ENCODE results near the gene TACR1.
"Not testable (repeated sequence)": the region's sequence is repeated elsewhere in the genome, so short reads cannot be mapped to it uniquely, and the experiment has no call there.

TACR1 gene

DNA sequence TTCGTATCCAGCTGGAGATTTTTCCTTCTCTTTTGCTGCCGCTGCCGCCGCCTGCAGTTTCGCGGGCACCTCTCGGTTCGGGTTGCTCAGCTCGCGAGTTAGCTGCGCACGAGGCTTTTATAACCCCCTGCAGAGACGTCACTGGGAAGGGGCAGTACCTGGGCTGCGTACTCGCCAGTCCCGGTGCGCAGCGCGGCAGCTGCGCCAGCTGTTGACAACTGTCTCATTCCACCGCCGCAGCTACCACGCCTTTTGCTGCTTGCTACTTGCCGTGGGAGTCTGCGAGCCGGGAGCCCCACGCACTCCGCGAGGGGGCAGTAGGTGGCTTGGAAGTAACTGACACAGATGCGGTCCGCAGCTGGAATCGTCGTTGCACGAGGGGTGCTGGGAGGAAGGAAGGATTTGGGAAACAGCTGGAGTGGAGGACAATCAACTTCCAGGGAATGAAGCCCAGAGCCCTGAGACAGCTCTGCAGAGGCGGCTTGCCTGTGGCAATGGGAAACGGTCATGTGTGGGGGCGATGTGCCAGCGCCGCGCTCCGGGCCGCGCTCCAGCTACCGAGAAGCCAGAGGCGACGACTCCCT is at the start of gene TACR1:
TACR1 (minus strand) TSS at position 93 of the 584 bp plus-strand sequence. CDS start 586 bp downstream, outside the sequence.
- peak; percentile 48 for DNase-seq (ENCODE audit: low spot score)

GRCh38 chr2:75248581-75248980 is 49.3 kb upstream of the TACR1 start:
- DNase-seq (ENCODE audit: low spot score) = not testable (repeated sequence)

GRCh38 chr2:75246441-75247167 is 47.3 kb upstream of the TACR1 start:
- no peak for DNase-seq (ENCODE audit: low spot score)

GRCh38 chr2:75243219-75243618 is 43.9 kb upstream of the TACR1 start:
- no peak for DNase-seq (ENCODE audit: low spot score)

- DNase-seq (ENCODE audit: low spot score) = no peak
Observed at GRCh38 chr2:75241696-75242095, 42.4 kb upstream of the TACR1 start.

GRCh38 chr2:75238670-75239330 is 39.5 kb upstream of the TACR1 start:
- DNase-seq (ENCODE audit: low spot score) = no peak

GRCh38 chr2:75237296-75237695 is 38.0 kb upstream of the TACR1 start:
- no peak for DNase-seq (ENCODE audit: low spot score)

DNA sequence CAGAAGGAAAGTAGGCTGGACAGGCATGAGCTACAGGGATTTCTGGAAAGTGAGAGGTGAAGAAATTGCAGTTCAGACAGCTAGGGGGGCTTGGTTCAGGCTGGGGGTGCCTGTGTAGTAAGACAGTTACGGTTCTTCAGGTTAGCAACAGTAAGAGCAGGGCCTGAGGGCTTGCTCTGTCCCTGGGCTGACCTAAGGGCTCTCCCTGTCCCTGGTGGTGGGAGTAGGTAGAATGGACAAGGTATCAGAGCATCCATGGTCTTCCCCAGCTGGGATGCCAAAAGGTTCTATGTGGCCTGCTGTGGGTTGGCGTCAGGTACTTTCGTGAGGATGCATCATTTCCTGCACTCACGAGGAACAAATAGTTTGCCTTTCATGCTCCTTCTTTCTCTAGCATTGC is 34.6 kb upstream of the TACR1 start:
- DNase-seq (ENCODE audit: low spot score) = no peak

DNA sequence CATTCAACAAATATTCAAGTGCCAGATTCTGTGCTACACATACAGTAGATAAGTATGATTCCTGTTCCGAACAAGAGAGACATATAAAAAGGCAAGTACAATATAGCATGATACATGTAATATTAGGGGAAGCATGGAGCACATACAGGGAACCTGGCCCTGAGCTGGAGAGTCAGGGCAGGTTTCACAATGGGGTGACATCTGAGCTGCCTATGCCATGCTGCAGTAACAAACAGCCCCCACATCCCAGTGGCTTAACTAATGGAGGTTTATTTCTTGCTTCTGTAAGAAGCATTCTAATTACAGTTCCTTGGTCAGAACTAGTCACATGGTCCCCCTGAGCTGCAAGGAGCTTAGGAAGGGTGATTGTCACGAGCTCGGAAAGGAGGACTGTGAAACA is 27.3 kb upstream of the TACR1 start:
- DNase-seq (ENCODE audit: low spot score) = no peak

DNA sequence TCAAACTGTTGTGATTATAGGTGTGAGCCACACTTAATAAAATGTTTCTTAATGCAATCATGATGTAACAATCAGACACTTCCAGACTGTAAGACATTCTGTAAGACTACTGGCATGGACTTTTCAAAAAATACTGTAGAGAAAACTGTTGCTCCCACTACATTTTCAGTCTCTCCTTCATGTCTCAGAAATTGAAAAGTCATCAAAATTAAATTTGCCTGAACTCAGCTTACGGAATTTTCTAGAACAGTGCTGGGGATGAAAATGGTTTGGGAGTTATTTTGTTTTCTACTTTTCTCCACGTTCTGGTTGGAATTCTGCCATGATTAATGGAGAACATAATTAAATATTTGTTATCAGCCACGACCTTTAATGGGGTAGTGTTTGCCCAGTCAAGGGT is 26.8 kb upstream of the TACR1 start:
- no peak for DNase-seq (ENCODE audit: low spot score)

GRCh38 chr2:75224636-75225094 is 25.3 kb upstream of the TACR1 start:
- DNase-seq (ENCODE audit: low spot score) = no peak

DNA sequence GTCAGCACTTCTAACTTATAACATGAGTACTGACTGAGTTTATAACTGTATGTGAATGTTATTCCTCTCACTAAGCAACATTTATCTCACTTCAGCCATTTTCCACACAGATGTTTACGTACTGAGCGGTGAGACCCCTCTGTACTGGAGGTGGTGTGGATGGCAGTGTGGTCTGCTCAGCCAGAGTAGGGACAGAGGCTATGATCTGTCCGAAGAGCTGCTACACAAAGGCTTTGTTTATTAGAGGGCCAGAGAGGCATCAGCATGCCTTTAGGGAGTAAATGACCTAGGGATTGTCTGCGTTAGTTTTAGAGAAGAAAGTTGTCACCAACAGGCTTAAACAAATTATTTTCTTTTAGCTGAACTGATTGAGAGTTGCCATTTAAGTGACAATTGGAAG is 23.2 kb upstream of the TACR1 start:
- DNase-seq (ENCODE audit: low spot score) = no peak

- DNase-seq (ENCODE audit: low spot score) = no peak
Observed at GRCh38 chr2:75221862-75222261, 22.5 kb upstream of the TACR1 start.

DNA sequence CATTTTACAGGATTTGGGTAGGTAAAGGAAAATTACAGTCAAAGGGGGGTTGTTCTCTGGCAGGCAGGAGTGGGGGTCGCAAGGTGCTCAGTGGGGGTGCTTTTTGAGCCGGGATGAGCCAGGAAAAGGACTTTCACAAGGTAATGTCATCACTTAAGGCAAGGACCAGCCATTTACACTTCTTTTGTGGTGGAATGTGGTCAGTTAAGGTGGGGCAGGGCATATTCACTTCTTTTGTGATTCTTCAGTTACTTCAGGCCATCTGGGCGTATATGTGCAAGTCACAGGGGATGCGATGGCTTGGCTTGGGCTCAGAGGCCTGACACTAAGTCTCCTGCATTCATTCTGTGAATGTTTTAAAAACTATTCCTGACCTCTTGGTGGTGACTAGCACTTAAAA is 19.9 kb upstream of the TACR1 start:
- DNase-seq (ENCODE audit: low spot score) = not testable (repeated sequence)

DNA sequence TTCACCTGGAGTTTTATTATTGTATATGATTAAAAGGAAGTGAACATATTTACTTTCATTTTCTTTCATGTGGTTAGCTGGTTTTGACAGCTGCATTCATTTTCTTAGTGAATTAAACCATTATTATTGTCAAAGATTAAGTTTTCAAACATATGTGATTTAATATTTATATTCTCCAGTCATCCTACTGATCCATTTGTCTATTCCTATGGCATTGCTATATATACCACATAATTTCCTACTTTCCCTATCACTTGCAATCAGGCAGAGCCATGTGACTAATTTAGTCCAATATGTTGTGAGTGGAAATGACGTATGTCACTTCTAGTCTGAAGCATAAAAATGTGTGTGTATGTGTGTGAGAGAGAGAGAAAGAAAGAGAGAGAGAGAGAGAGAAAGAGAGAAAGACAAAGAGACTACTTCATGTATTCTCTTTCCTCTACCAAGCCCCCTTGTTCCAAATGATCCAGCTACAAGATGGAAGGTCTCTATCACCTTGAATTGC is 12.0 kb upstream of the TACR1 start:
- DNase-seq (ENCODE audit: low spot score) = no peak

DNA sequence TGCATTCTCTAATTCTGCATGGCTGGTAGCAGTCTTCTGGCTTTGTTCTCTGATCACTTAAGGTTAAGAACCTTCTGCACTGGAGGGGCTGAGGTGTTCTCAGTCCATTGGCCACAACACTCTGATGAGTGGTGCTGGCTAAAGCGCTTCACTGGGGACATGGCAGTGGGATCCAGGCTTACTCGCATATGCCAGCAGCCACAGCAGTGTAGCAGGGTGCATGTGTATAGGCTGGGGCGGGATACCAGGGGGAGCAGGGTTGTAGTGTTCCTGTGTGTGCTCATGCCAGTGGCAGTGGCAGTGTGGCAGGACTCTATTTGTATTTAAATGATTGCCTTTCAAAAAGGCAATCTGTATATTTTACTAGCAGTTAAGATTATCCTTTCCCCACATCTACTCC is 11.1 kb upstream of the TACR1 start:
- no peak for DNase-seq (ENCODE audit: low spot score)

GRCh38 chr2:75208738-75209137 is 9.4 kb upstream of the TACR1 start:
- DNase-seq (ENCODE audit: low spot score) = no peak

GRCh38 chr2:75204833-75205232 is 5.5 kb upstream of the TACR1 start:
- no peak for DNase-seq (ENCODE audit: low spot score)

DNA sequence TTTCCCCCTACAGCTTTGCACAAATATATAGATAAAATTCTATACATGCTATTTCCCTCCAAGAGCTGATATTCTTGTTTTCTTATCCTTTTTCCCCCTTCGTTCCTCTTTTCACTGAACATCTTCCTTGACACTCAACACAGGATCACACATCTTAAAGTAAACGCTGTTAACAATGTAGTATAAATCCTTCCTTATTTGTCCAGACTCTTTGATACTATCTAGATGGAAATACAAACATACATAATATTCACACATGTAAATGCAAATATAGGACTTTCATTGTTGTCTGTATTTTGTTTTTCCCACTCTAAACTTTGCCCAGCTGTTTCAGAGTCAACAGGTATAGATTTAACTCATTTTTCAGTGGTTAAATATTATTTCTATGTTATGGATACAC is 3.0 kb upstream of the TACR1 start:
- no peak for DNase-seq (ENCODE audit: low spot score)

DNA sequence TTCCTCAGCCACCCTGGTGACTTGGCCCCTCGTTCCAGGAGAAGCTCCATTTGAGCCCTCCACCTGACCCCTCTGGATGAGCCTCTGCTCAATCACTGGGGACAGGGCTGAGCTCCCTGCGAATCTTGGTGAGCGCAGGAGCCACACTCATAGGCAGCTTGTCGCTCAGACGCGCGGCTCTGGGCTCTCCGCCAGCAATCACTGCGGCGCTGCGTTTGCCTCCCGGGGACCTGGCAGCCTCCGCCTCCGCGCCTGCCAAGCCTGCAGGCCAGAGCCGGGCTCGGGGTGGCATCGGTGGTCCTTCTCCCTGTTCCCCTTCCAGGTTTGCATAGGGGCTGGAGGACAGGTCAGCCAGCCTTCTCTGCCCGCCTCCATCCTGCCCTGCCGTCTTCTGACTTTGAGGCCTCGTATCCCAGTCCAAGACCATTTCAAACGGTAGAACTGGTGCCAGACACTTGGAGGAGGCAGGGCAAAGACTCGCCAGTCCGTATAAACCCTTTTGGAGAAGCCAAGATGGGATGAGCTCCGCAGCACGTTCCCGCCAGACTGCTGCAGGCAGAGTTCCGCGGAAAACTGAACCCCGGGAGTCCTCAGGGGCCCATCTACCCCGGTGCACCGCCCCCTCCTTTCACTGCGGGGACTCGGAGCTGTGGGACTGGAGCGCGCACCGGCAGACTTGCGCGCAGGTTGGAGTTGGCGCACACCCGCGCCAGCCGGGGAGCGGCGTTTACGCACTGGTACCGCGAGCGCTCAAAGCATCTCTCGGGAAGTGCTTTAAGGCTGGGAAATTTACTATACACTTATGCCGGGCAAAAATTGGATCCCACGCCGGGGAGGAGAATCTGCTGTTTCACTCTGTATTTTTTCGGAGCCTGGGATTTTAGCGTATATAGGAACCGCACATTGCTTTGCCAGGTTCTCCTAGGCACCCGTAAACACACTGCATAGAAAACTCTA is 1.1 kb upstream of the TACR1 start:
- peak; percentile 10 for DNase-seq (ENCODE audit: low spot score)

DNA sequence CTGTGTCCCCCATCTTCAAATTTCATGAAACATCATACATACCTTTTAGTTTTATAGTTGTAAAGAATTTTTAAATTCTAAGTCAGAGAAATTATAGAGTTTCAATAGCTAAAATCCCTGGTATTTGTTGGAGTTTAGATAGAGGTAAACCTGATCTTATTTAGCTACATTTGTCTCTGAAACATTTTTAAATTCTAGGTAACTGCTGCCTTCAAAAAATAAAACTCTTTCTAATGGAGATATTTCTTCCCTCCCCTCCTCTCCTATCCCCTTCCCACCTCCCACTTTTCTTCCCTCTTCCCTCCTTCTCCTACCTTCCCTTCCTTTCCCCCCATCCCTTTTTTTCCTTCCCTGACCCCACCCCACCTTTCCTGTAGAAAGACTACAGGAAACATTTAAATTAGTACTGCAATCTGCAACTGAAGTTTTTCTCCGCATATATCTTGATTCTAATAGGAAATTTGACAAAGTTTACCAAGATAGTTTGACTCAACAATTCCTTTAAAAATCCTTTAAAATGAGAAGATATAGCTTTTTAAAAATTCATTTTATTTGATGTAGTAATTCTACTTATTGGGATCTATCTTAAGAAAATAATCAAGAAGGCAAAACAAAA is 4.1 kb downstream of the TACR1 start:
- no peak for DNase-seq (ENCODE audit: low spot score)

Data from kidney capillary endothelial cell (primary cell).